HG03442 (cell line): ENCODE measurements around the gene ZC3H12D.
"Not testable (repeated sequence)": the region's sequence is repeated elsewhere in the genome, so short reads cannot be mapped to it uniquely, and the experiment has no call there.

Experiments
- ATAC-seq: cut with Tn5 transposase; IDR thresholded peaks from one replicate; pipeline ENCODE4 v1.9.1; 2021; ENCODE audit warnings: mild to moderate bottlenecking, moderate library complexity; ENCODE audit not compliant: unreplicated experiment

ZC3H12D gene

DNA sequence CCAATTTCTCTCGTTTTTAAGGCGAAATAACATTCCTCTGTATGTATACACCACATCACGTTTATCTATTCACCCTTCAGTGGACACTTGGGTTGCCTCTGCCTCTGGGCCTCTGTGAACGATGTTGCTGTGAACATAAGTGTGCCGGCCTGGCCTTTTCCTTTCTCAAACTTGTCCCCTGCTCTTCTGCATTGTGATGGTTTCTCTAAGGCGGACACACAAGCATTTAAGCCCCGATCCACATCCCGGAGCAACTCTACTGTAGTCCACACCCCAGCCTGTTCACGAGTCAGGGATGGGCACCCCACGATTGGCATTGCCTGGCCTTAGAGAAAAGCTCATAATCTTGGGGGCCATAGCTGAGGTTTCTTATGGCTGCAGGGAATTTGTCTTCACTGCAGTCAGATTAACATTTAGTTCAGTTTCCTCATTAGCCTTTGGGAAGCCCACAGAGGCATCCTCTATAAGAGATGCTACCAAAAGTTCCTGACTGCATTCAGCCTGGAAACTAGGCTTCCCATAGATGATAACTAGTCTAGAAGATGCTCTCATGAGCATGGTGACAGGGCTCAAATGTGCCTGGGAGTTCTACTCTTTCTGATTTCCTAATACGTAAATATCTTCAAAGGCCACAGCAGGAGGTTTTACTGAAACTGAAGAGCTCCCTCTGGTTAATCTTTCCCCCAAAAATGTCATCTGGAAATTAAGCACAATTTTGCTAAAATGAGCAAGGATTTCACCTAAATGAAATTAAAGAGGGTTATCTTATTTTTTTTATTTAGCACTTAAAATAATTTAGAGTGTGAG, 762 bp downstream of the ZC3H12D start:
- ATAC-seq: no peak

DNA sequence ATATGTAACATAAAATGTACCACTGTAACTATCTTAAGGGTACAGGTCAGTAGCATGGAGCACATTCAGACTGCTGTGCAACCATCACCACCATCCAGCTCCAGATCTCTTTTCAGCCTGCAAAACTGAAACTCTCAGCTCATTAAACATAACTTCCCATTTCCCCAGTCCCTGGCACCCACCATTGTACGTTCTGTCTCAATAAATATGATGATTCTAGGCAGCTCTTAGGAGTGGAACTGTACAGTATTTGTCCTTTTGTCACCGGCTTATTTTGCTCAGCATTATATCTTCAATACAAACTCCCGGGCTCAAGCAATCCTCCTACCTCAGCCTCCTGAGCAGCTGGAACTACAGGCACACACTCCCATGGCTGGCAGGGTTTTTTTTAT, 1.5 kb downstream of the ZC3H12D start:
- no peak for ATAC-seq

DNA sequence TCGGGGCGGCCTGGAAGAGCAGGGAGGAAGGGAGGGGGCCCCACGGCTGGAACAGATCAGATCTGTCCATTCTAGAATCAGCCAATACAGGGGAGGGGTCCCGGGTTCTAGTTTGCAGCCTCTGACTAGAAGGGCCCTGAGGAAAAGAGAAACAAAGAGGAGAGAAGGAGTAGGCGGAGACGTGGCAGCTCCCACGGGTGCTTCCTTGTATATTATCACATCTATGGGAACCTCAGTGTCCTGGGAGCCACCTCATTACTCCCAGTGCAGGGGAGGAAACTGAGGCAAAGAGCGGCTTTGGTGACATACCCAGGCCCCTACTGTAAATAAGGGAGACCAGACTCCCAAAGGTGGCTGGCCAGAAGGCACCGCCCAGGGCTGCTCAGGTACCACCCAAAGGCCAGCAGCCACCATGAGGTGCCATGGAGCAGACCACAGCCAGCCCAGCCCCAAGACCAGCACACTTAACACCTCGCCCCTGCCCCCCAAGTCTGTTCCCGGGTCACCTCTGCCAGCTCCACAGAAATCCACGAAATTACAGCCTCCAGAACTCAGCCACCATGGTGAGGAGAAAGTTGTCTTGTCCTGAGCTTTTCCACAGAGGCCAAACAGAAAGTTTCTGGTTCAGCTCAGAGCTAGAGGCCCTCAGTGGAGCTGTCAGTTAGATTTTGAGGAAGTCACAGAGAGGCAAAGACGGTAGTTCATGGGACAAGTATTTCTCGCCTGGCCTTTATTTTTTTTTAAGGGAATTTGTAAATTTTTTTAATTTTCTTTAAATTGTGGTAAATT, 2.1 kb downstream of the ZC3H12D start:
- ATAC-seq: no peak

DNA sequence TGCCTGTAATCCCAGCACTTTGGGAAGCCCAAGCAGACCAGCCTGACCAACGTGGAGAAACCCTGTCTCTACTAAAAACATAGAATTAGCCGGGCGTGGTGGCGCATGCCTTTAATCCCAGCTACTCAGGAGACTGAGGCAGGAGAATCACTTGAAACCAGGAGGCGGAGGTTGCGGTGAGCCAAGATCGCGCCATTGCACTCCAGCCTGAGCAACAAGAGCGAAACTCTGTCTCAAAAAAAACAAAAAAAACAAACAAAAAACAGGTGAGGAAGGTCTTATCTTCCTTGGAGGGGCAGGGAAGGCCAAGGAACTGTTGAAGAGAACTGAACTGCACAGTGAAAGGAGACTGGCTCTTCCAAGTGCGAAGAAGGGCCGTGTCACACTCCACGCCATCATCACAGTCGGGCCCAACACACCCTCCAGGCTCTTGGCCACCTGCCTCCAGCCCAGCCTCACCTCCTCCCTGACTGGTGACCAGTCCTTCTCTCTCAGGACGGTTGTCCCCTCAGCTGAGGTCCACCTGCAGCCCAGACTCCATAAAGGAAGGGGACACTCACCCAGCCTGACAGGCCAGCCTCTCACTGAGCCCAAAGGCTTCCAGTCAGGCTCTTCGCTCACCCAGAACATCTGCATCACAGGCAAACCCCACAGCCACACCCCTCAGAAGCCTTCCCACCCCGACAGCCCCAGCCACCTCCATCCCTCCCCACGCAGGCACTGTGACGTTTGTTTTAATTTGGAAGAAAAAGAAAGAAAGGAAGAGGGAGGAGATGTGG, 4.1 kb downstream of the ZC3H12D start:
- no peak for ATAC-seq

DNA sequence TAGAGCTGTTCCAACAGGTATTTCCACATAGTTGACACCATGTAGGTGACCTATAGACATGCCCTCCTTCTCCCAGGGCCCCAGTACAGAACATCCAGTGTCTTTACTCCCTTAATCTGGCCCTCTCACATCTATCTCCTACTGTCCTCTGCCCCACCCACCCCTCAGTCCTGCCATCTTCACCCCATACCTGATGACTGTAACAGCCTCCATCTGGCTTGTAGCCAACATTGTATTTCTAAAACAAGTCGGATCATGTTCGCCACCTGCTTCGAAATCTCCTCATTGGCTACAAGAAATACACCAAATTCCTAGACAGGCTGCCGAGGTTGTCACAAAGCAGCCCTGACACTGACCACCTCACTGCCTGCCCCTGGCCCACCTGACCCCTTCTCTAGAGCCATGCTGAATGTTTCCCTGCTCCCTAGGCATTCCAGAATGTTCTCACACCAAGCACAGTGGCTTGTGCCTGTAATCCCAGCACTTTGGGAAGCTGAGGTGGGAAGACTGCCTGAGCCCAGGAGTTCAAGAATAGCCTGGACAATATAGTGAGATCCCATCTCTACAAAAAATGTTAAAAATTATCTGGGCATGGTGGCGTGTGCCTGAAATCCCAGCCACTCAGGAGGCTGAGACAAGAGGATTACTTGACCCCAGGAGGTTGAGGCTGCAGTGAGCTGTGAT, 6.0 kb downstream of the ZC3H12D start:
- ATAC-seq: no peak

DNA sequence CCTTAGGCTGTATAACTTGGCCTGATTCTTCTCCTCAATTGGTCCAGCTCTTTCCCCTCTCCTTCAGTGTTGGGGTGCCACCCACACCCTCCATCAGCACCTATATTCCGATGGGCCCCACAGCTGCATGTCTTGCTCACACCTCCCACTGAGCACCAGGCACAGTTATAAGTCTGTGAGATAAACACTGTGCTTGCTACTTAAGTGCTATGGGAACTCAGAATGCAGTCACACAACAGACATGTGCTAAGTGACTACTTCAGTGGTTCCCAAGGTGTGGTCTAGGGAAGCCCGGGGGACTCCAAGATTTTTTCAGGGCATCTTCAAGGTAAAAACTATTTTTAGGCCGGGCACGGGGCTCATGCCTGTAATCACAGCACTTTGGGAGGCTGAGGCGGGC, 7.3 kb downstream of the ZC3H12D start:
- no peak for ATAC-seq

DNA sequence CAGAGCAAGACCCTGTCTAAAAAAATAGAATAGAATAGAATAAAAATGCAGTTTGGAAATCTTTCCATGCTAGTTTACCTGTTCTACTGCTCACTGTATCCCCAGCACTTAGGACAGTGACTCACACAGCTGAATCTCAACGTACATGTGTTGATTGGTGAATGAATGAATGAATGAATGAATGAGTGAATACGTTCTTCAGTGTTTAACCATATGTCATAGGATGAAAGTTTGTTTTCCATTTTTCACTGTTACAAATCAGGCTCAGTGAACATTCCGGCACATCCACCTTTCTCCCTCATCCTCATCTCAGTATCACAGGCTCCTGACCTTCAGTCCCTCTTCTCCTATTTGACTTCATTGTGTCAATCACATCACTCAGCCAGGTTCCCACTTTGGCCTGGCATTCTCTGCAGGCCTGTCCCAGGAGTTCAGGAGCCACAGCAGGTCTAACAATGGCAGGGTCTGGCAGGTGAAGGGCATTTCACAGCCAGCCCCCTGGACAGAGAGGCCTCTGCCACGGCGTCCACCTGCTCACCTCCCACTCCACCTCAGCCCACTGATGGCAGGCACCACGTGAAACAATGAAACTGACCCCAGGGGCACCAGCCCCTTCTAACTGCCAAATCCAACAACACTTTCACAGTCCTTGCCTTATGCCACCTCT, 7.9 kb downstream of the ZC3H12D start:
- no peak for ATAC-seq

DNA sequence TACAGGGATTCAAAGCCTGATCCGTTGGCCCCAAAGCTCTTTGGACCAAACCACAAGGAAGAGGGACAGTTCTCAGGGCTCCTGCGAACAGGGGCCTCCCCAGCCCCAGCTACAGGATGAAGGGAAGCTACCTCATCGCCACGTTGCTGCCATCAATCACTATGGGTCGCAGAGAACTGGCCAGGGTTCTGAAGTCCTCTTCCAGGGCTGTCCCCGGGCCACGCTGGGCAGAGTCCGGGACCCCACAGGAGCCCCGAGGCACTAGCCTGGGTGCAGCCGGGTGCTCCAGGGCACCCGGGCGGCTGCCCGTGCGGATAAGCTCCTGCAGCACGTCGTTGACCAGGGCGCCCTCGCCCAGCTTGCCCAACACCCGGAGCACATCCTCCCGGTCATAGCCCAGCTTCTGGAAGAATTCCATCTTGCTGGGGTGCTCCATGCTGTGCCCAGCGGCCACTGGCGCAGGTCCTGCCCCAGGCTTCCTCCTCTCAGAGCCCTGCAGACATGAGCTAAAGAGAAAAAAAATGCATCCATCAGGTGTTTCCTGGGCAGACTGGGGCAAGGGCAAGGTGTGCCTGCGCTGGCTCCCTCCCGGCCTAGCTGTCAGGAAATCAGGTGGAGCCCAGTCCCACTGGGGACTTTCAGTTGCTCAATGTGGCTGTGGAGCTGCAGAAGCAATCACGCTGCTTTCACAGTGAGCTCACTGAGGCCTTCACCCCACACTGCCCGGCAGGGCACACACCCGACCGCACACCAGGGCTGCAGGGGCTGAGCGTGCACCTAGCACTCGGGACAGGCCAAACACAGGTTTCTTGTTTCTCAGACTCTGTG, 10.5 kb downstream of the ZC3H12D start:
- ATAC-seq: peak; percentile 17

DNA sequence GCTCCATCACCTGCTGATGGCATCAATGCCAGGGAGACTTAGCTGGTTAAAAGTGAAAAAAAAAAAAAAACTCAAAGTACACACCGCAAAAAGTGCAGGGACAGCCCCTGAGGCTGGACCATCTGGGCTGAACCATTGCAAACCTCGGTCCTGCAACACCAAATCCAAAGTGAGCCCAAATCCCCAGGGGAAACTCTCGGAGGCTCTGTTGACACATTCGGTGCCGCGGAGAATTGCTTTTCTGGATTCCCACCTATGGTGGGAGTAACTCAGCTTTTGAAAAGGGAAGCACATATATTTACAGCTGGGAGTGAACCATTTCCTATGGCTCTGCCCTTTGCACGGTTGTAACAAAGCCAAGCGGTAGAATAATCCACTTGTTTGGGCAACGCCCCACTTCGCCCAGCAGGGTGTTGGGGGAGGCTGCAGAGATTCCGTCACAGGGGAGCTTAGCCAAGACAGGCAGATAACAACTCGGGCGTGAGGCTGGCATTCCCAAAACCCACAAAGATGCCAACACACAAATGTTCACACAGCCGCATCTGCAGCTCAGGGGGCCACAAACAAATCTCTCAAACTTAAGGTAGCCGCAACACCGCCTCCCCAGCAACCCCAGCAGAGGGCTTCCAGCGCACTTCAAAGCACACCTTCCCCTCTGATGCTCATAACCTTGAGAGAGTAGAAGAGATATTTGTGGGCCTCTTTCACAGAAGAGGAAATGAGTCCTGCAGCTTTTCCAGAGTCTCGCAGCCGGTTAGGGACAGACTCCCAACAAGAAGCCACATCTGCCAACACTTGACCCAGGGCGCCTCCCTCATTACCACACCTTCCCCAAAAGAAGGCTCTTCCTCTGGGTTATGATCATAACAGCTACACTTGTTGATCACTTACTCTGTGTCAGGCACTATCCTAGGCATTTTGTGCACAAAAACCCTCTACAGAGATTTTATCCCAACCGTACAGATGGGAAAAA, 11.4 kb downstream of the ZC3H12D start:
- ATAC-seq: peak; percentile 20

DNA sequence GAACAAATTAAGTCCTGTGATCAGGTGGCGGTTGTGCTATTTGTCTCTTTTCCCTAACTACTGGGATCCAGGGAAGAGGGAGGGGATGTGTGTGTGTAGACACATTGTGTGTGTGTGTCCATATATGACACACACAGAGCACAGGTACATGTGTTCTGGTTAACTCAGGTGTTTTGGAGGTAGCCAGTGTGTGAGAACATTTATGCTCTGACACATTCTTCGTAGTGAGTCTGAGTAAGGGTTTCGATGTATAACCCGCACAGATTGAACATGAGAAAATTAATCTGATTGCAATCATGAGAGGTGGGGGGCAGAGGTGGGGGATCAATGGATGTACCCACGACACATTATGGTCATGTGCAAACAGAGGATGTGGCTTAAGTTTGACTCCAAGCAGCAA, 12.6 kb downstream of the ZC3H12D start:
- ATAC-seq: no peak

DNA sequence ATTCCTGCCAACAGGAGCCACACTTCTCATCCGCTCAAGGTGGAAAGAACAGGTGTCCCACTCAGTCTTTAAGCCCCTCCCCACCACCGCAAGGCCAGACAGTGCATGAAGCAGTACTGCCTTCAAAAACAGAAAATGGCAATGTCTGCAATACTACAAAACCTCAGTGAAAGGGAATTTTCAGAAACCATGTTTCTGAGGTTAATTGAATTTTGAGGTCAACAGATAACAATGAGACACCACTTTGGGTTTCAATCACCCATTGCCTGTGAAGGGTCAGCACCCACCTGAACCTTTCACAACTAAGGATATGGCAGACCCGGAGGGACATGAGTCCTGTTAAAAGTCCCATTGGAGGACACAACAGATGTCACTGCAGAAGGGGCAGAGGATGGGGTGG, 13.0 kb downstream of the ZC3H12D start:
- ATAC-seq: peak; percentile 30

DNA sequence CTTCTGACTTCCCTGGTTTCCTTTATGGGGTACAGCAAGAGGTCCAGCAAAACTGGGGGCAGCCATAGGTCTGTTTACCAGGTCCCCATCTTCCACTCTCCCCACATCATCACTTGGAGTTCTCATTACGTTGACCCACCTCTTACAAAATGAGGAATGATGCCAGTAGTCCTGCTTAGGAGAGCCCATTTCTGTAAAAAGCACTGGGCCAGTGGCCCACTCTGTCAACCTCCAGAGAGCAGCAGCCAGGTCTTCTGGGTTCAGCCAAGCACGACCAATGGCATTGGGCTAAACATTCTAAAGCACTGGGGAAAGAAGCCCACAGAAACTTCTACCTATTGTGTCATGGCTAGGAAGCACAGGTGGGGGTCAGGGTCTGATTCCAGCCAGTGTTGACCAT, 13.9 kb downstream of the ZC3H12D start:
- ATAC-seq: no peak

DNA sequence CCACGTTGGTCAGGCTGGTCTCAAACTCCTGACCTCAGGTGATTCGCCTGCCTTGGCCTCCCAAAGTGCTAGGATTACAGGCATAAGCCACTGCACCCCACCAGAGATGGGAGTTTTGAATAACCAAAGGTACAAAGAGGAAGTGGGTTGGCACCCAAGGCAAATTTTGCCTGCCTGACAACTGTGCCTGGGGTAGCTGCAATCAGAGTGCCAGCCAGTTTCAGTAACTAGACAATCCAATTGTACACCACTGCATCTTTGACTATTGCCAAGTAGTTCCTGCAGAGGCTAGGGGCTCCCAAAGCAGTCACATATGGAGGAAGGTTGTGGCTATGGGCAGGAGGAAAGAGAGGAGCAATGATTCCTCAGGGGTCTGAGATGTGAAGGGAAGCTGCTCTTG, 16.6 kb downstream of the ZC3H12D start:
- ATAC-seq: no peak

DNA sequence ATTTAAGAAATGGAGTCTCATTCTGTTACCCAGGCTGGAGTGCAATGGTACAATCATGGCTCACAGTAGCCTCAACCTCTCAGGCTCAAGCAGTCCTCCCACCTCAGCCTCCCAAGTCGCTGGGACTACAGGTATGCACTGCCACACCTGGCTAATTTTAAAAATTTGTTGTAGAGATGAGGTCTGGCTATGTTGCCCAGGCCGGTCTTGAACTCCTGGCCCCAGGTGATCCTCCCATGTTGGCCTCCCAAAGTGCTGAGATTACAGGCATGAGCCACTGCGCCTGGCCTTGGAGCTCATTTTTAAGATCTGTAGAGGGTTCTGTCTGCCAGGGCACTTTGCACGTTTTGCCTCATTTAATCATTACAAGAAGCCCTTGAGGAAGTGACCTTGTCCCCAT, 17.5 kb downstream of the ZC3H12D start:
- ATAC-seq: no peak

DNA sequence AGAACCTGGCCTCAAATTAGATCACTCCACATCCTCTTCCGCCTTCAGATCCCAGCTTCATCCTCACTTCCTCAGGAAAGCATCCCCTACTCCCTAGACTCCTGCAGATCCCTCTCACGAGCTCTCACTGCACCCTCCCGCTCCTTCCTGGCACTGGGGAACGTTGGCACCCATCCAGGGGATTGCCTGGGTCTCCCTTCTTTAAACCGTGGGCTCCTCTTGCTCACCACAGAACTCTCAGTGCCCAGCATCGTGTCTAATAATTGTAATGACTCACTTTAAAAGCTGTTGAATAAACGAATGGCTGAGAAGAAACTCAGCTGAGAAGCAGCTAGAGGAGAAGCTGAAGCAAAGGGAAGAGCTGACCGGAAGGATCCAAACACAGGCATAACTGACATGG, 20.4 kb downstream of the ZC3H12D start:
- ATAC-seq: no peak

DNA sequence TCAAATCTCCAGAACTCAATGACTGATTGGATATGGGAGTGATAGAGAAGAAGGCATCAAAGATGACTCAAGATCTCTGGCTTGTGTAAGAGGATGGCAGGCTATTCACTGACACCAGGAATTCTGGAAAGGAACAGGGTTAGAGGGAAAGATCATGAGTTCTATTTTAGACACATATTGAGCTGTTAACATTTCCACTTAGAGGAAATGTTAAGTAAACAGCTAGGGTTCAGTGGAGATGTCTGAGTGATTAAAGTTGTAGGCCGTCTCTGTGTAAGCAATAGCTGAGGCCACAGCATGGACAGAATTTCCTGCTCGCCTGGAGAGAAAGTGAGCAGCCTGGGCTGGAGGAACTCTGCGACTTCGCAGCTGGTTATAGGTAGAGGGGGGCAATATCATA, 21.0 kb downstream of the ZC3H12D start:
- ATAC-seq: no peak

DNA sequence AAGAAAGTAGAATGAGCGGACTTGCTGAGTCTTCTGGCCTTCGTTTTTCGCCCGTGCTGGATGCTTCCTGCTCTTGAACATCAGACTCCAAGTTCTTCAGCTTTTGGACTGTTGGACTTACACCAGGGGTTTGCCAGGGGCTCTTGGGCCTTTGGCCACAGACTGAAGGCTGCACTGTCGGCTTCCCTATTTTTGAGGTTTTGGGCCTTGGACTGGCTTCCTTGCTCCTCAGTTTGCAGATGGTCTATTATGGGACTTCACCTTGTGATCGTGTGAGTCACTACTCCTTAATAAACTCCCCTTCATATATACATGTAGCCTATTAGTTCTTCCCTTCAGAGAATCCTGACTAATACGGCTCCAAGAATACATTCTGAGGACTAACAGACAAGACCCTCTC, 22.1 kb downstream of the ZC3H12D start:
- not testable (repeated sequence) for ATAC-seq

DNA sequence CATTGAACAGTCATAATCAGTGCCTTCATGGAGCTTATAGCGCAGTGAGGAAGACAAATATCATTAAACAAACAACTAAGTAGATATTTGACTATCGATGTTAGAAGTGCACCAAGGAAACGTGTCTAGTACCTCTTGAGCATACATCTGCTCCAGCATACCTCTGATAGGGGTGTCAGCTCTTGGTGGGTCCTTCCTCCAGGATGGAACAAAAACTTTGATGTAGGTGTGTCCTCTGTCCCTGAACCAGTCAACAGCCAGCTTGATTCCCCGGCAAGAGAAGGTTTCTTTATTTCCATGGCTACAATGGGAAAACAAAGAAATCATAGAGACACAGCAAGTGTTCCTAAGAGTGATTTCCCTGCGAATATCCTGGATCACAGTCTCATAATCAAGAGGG, 23.1 kb downstream of the ZC3H12D start:
- no peak for ATAC-seq
